Measurements from ENCODE around the gene MOSPD3. TPM values are rescaled to one million over a fixed set of nuclear protein-coding genes. Genes with fewer than 3 reads are reported as not detected.

MOSPD3 gene
- polyA plus RNA-seq, 3 donors, result 12.7 to 15.5 (median 13.3) TPM

DNA sequence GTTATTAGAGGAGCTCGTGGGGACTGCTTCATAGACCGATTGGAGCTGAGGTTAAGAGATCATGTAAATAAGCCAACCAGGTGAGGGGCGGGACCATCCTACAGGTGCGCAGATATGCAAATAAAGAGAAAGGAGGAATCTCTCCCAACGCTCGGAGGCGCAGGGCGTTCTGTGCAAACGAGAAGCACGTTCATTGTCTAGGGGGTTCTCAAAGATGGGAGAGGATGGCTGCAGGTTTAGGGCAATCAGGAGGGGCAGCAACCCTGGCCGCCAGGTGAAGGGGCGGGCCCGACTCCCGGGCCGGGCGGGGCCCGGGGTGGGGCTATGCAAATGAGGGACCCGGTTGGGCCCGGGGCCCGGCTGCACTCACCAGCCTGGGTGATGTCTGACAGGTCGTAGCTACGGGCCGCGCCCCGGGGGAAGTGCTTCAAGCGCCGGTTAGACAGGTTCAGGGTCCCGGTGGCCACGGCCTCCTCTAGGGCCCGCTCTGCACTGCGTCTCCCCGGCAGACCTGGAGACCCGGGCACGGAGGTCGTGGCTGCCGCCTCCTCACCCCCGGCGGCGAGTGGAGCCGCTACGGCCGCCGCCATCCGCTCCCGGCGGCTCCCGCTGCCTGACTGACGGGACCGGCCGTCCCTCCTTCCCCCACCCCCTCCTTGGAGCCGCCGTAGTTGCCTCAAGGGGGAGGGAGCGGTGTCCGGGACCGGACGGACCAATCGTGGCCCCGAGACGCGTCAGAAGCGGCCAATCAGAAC, 26.7 kb upstream of the MOSPD3 start, which contains the start of gene LRCH4:
LRCH4 (minus strand) TSS at position 619 of the 755 bp plus-strand sequence; CDS start at position 590, 29 bp downstream.
- H3K4me3 ChIP-seq (replicated peaks in 1 of 3; ENCODE audit: low read depth in 2 of 3, low read length in 3 of 3), result peak within 1 kb of the TSS; percentile 77 to 100 (median 93)
- intact Hi-C loops (cut with micrococcal nuclease), result loop anchor here (1.0 to 10.0 kb wide), 6 partner anchors 27 to 659 kb away; partner anchors contain the start of genes MOSPD3 (in 2 of the 2), AGFG2 (in 1 of the 2), FIS1 (in 1 of the 2) and GNB2 (in 1 of the 2)
- Mint-ChIP-seq H3K27ac (peak within 1 kb of the TSS; percentile 93 to 98 (median 98)), H3K4me1 (peaks cover 48% of the 10 kb centered on the region), H3K4me3 (peak within 1 kb of the TSS; percentile 93 to 99), H3K36me3 (peaks cover 3 to 5% of the 10 kb centered on the region in 2 donors), H3K9me3 (peaks cover 0 to 3% (median 0%) of the 10 kb centered on the region in 7 donors), H3K27me3 (ENCODE audit: low read depth in 3 of 3) (peaks cover 11 to 16% (median 14%) of the 10 kb centered on the region in 3 donors)
- H3K9ac ChIP-seq (ENCODE audit: insufficient read depth, low read length, poor library complexity, severe bottlenecking), result peak within 1 kb of the TSS; percentile 84
- peaks cover 46% of the 10 kb centered on the region for H3K79me2 ChIP-seq (ENCODE audit: insufficient read depth, low read length)
- peak within 1 kb of the TSS; percentile 93 for H3K4me2 ChIP-seq (replicated peaks; ENCODE audit: extremely low read depth, low read length, poor library complexity, severe bottlenecking)
- H4K20me1 ChIP-seq (ENCODE audit: insufficient read depth, low read length), result peaks cover 47% of the 10 kb centered on the region
- WGBS (ENCODE audit: insufficient coverage), result under 1% methylated on average over 47 of the region's 61 CpGs
- peaks cover 40 to 53% of the 10 kb centered on the region in 2 donors for H3K4me1 ChIP-seq (ENCODE audit: control insufficient read depth in 1 of 2, insufficient read depth in 2 of 2, low read length in 2 of 2)
- H3K27ac ChIP-seq (ENCODE audit: low read depth in 1 of 2, low read length in 2 of 2), result peak within 1 kb of the TSS; percentile 84 to 88
- TF ChIP-seq, protein P1, sequence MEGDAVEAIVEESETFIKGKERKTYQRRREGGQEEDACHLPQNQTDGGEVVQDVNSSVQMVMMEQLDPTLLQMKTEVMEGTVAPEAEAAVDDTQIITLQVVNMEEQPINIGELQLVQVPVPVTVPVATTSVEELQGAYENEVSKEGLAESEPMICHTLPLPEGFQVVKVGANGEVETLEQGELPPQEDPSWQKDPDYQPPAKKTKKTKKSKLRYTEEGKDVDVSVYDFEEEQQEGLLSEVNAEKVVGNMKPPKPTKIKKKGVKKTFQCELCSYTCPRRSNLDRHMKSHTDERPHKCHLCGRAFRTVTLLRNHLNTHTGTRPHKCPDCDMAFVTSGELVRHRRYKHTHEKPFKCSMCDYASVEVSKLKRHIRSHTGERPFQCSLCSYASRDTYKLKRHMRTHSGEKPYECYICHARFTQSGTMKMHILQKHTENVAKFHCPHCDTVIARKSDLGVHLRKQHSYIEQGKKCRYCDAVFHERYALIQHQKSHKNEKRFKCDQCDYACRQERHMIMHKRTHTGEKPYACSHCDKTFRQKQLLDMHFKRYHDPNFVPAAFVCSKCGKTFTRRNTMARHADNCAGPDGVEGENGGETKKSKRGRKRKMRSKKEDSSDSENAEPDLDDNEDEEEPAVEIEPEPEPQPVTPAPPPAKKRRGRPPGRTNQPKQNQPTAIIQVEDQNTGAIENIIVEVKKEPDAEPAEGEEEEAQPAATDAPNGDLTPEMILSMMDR (IDR thresholded peaks at IDR 0.05), result no peak
- peaks cover 19 to 20% of the 10 kb centered on the region in 2 donors for H3K36me3 ChIP-seq (replicated peaks in 1 of 2; ENCODE audit: control insufficient read depth in 1 of 2, insufficient read depth in 2 of 2, low read length in 2 of 2)
- H3K9me3 ChIP-seq (replicated peaks in 1 of 2; ENCODE audit: control insufficient read depth in 1 of 2, insufficient read depth in 1 of 2, low read length in 2 of 2), result no peaks in the 10 kb centered on the region
- H3K27me3 ChIP-seq (ENCODE audit: control insufficient read depth in 2 of 2, insufficient read depth in 2 of 2, low read length in 2 of 2), result peaks cover 0 to 13% of the 10 kb centered on the region in 2 donors
- H2AFZ ChIP-seq (ENCODE audit: insufficient read depth, low read depth, low read length, poor library complexity, severe bottlenecking), result peak within 1 kb of the TSS; percentile 83
- peak in 1 of 3 donors; percentile 7 for DNase-seq

DNA sequence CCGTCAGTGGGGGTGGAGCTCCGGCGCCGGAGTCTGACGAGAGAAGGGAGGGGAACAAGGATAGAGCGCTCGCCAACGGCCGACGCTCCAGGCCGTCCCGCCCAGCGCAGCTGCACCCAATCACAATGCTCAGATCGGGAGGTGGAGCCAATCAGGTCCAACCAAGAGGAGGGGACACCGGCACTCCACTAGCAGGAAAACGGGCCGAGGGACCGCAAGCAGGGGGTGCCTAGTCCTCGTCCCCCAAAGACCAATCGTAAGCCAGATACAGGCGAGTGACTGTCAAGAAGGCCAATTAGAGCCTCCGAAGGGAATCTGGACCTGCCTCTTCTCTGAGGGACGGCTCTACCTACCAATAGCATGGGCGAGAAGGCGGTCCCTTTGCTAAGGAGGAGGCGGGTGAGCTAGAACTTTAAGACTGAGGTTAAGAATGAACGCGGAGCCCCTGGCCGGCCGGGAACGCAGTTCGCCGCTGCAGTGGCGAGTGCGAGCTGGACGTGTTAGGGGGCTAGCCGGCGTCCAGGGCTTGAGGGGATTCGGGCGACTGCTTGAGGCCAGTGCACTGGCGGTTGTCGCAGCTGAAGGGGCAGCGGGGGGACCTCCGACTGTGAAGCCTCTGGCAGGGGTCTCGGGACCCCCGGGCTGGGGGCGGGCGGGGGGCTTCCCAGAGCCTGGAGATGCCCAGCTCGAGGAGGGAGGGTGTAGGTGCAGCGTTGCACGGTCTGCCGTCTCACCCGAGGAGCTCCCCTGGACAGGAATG, 25.9 kb upstream of the MOSPD3 start, which contains the start of gene FBXO24:
FBXO24 (plus strand) TSS at position 63 of the 760 bp plus-strand sequence; CDS start at position 361, 298 bp downstream.
- peak within 1 kb of the TSS; percentile 93 for H3K4me2 ChIP-seq (replicated peaks; ENCODE audit: extremely low read depth, low read length, poor library complexity, severe bottlenecking)
- peaks cover 12% of the 10 kb centered on the region in 2 donors for H3K36me3 ChIP-seq (replicated peaks in 1 of 2; ENCODE audit: control insufficient read depth in 1 of 2, insufficient read depth in 2 of 2, low read length in 2 of 2)
- peak within 1 kb of the TSS; percentile 84 to 88 for H3K27ac ChIP-seq (ENCODE audit: low read depth in 1 of 2, low read length in 2 of 2)
- H3K4me3 Mint-ChIP-seq, result peak within 1 kb of the TSS; percentile 93 to 99
- TF ChIP-seq, protein P1 (IDR thresholded peaks at IDR 0.05), result no peak
- under 1% methylated on average over 46 of the region's 53 CpGs for WGBS (ENCODE audit: insufficient coverage)
- peak within 1 kb of the TSS; percentile 84 for H3K9ac ChIP-seq (ENCODE audit: insufficient read depth, low read length, poor library complexity, severe bottlenecking)
- H3K36me3 Mint-ChIP-seq, result peaks cover 3 to 5% of the 10 kb centered on the region in 2 donors
- peaks cover 39% of the 10 kb centered on the region for H4K20me1 ChIP-seq (ENCODE audit: insufficient read depth, low read length)
- peaks cover 11 to 23% (median 17%) of the 10 kb centered on the region in 3 donors for H3K27me3 Mint-ChIP-seq (ENCODE audit: low read depth in 3 of 3)
- H3K27me3 ChIP-seq (ENCODE audit: control insufficient read depth in 2 of 2, insufficient read depth in 2 of 2, low read length in 2 of 2), result peaks cover 0 to 14% of the 10 kb centered on the region in 2 donors
- peak; percentile 100 for DNase-seq
- H3K79me2 ChIP-seq (ENCODE audit: insufficient read depth, low read length), result peaks cover 38% of the 10 kb centered on the region
- H3K4me3 ChIP-seq (replicated peaks in 1 of 3; ENCODE audit: low read depth in 2 of 3, low read length in 3 of 3), result peak within 1 kb of the TSS; percentile 77 to 100 (median 93)
- peaks cover 48% of the 10 kb centered on the region for H3K4me1 Mint-ChIP-seq
- H3K9me3 ChIP-seq (replicated peaks in 1 of 2; ENCODE audit: control insufficient read depth in 1 of 2, insufficient read depth in 1 of 2, low read length in 2 of 2), result no peaks in the 10 kb centered on the region
- peaks cover 0 to 3% (median 0%) of the 10 kb centered on the region in 7 donors for H3K9me3 Mint-ChIP-seq
- H3K4me1 ChIP-seq (ENCODE audit: control insufficient read depth in 1 of 2, insufficient read depth in 2 of 2, low read length in 2 of 2), result peaks cover 40 to 52% of the 10 kb centered on the region in 2 donors
- H2AFZ ChIP-seq (ENCODE audit: insufficient read depth, low read depth, low read length, poor library complexity, severe bottlenecking), result peak within 1 kb of the TSS; percentile 83
- intact Hi-C loops (cut with micrococcal nuclease), result loop anchor here (1.0 to 10.0 kb wide), 6 partner anchors 26 to 658 kb away; partner anchors contain the start of genes MOSPD3 (in 2 of the 2), AGFG2 (in 1 of the 2), FIS1 (in 1 of the 2) and GNB2 (in 1 of the 2)
- H3K27ac Mint-ChIP-seq, result peak within 1 kb of the TSS; percentile 93 to 98 (median 98)

Data from CD14-positive monocyte (primary cell).